A549 (cell line): ENCODE data around the gene PKP1. TPM values are rescaled to one million over a fixed set of nuclear protein-coding genes. Genes with fewer than 3 reads are reported as not detected.

ENCODE experiments used
- ATAC-seq, 2 experiments: fragments of 200-7000 bp in 1 of 2; fragments of >200 bp in 1 of 2; cut with Nextera tagmentation in 1 of 2; cut with Tn5 transposase in 1 of 2; 3 replicates each; pipeline versions ENCODE4 v1.8.0 to v1.9.1; 2018 to 2020; ENCODE audit warnings: mild to moderate bottlenecking in 1 of 2, moderate library complexity in 1 of 2
- CTCF ChIA-PET: fragments of 300-600 bp; sonication (Branson Sonifier 250); formaldehyde crosslinking; extraction: SDS; loops from one replicate; lab custom pipeline; 2021; ENCODE audit warnings: antibody characterized with exemption, inconsistent platforms; lab: Yijun Ruan, JAX
- POLR2A ChIA-PET: fragments of 350-600 bp; formaldehyde crosslinking; extraction: SDS; loops from one replicate; lab custom pipeline; 2021; ENCODE audit warnings: antibody characterized with exemption, inconsistent platforms; lab: Yijun Ruan, JAX
- DNase-seq, 2 experiments: peaks; one replicate each; pipeline versions ENCODE4 v3.0.0 to v3.0.0-alpha.2; 2011 to 2016; ENCODE audit warnings: low read depth in 1 of 2, low spot score in 1 of 2
- FAIRE-seq: peaks from 2 replicates; lab custom pipeline; 2011; peaks lifted over from hg19 to GRCh38; lab: Jason Lieb, UNC
- H3K27ac ChIP-seq, 2 experiments: fragments of >200 bp; sonication (Bioruptor Twin); formaldehyde crosslinking; 3 replicates each; pipeline ENCODE4 v1.5.1; 2016 to 2017
- H3K4me1 ChIP-seq: fragments of >200 bp; sonication (Bioruptor Twin); formaldehyde crosslinking; 3 replicates; pipeline ENCODE4 v1.6.1; 2016
- H3K4me2 ChIP-seq: fragments of >200 bp; sonication (Bioruptor Twin); formaldehyde crosslinking; 3 replicates; pipeline ENCODE4 v1.6.1; 2016
- H3K4me3 ChIP-seq: fragments of >200 bp; sonication (Bioruptor Twin); formaldehyde crosslinking; 3 replicates; pipeline ENCODE4 v1.5.1; 2016
- H3K9me3 ChIP-seq: fragments of >200 bp; sonication (Bioruptor Twin); formaldehyde crosslinking; 3 replicates; pipeline ENCODE4 v1.6.1; 2016
- CBX2 ChIP-seq: fragments of 200-600 bp; sonication (generic); IDR thresholded peaks from 2 replicates; pipeline ENCODE4 v1.6.1; 2016; ENCODE audit warnings: low read depth, mild to moderate bottlenecking, borderline replicate concordance
- CEBPB ChIP-seq, 2 experiments: fragments of >200 bp in 1 of 2; sonication (Bioruptor Twin) in 1 of 2; formaldehyde crosslinking in 1 of 2; IDR thresholded peaks; 2 replicates each; pipeline ENCODE4 v1.6.1; 2012 to 2016
- CHD2 ChIP-seq: fragments of 150-350 bp; IDR thresholded peaks from 2 replicates; pipeline ENCODE4 v1.6.1; 2014; ENCODE audit warnings: low read length; ENCODE audit not compliant: partially characterized antibody
- CHD4 ChIP-seq: fragments of 200-600 bp; sonication (generic); IDR thresholded peaks from 2 replicates; pipeline ENCODE4 v1.6.1; 2016; ENCODE audit warnings: antibody characterized with exemption, mild to moderate bottlenecking, borderline replicate concordance
- E2F6 ChIP-seq: IDR thresholded peaks from 2 replicates; pipeline ENCODE4 v1.6.1; 2012; ENCODE audit warnings: low read depth, borderline replicate concordance
- EHF ChIP-seq: fragments of 250-450 bp; sonication (Bioruptor Pico); IDR thresholded peaks from 2 replicates; pipeline ENCODE4 v1.5.0; 2020; ENCODE audit warnings: mild to moderate bottlenecking
- EHMT2 ChIP-seq: fragments of 200-600 bp; sonication (generic); IDR thresholded peaks from 2 replicates; pipeline ENCODE4 v1.6.1; 2016; ENCODE audit warnings: antibody characterized with exemption, low read depth, mild to moderate bottlenecking, moderate library complexity
- EP300 ChIP-seq, 2 experiments: fragments of >200 bp; sonication (Bioruptor Twin); formaldehyde crosslinking; IDR thresholded peaks; 2 replicates in 1 of 2; 3 replicates in 1 of 2; pipeline ENCODE4 v1.6.1; 2016 to 2017
- ESRRA ChIP-seq: fragments of 150-350 bp; IDR thresholded peaks from 2 replicates; pipeline ENCODE4 v1.6.1; 2014; ENCODE audit warnings: mild to moderate bottlenecking, low read length, borderline replicate concordance
- FOSB ChIP-seq: fragments of 250-450 bp; sonication (Bioruptor Pico); IDR thresholded peaks from 2 replicates; pipeline ENCODE4 v1.5.0; 2020; ENCODE audit warnings: mild to moderate bottlenecking, moderate library complexity
- HMGXB4 ChIP-seq: fragments of 250-450 bp; sonication (Bioruptor Pico); IDR thresholded peaks from 2 replicates; pipeline ENCODE4 v1.5.0; 2021; ENCODE audit warnings: mild to moderate bottlenecking, moderate library complexity, borderline replicate concordance
- HOXA7 ChIP-seq: fragments of 250-450 bp; sonication (Bioruptor Pico); IDR thresholded peaks from 2 replicates; pipeline ENCODE4 v1.5.0; 2020; ENCODE audit warnings: mild to moderate bottlenecking, moderate library complexity
- JUNB ChIP-seq: fragments of >200 bp; sonication (Bioruptor Twin); formaldehyde crosslinking; IDR thresholded peaks from 2 replicates; pipeline ENCODE4 v1.6.1; 2016
- KDM1A ChIP-seq: fragments of 200-600 bp; sonication (generic); IDR thresholded peaks from 2 replicates; pipeline ENCODE4 v1.6.1; 2016; ENCODE audit warnings: low read depth, mild to moderate bottlenecking
- KDM5A ChIP-seq: fragments of 200-600 bp; sonication (generic); IDR thresholded peaks from 2 replicates; pipeline ENCODE4 v1.6.1; 2016; ENCODE audit warnings: antibody characterized with exemption, mild to moderate bottlenecking
- MAFK ChIP-seq: fragments of 450-650 bp; IDR thresholded peaks from 2 replicates; pipeline ENCODE4 v1.6.1; 2014; ENCODE audit not compliant: partially characterized antibody
- MAZ ChIP-seq: fragments of 150-350 bp; IDR thresholded peaks from 2 replicates; pipeline ENCODE4 v1.6.1; 2014; ENCODE audit warnings: antibody characterized with exemption, low read depth, low read length, borderline replicate concordance
- NPAS2 ChIP-seq: fragments of 250-450 bp; sonication (Bioruptor Pico); IDR thresholded peaks from 2 replicates; pipeline ENCODE4 v1.8.0; 2022; ENCODE audit warnings: mild to moderate bottlenecking, moderate library complexity, borderline replicate concordance
- NR3C1 ChIP-seq: fragments of >200 bp; sonication (Bioruptor Twin); formaldehyde crosslinking; IDR thresholded peaks from 3 replicates; pipeline ENCODE4 v1.6.1; 2017
- POLR2A ChIP-seq: IDR thresholded peaks from 2 replicates; pipeline ENCODE4 v1.6.1; 2012; ENCODE audit warnings: mild to moderate bottlenecking, low read length
- RAD21 ChIP-seq, 2 experiments: fragments of >200 bp in 1 of 2; sonication (Bioruptor Twin) in 1 of 2; formaldehyde crosslinking in 1 of 2; IDR thresholded peaks in 1 of 2; conservative IDR thresholded peaks in 1 of 2; 2 replicates in 1 of 2; 3 replicates in 1 of 2; pipeline ENCODE4 v1.6.1; 2012 to 2018; ENCODE audit warnings: inconsistent platforms in 1 of 2
- REST ChIP-seq: fragments of 200-600 bp; sonication (generic); IDR thresholded peaks from 2 replicates; pipeline ENCODE4 v1.6.1; 2016; ENCODE audit warnings: antibody characterized with exemption, mild to moderate bottlenecking, moderate library complexity
- RNF2 ChIP-seq: fragments of 200-600 bp; sonication (generic); IDR thresholded peaks from 2 replicates; pipeline ENCODE4 v1.6.1; 2016; ENCODE audit warnings: low read depth, mild to moderate bottlenecking, antibody characterized with exemption, moderate library complexity, borderline replicate concordance
- SMC3 ChIP-seq: fragments of >200 bp; sonication (Bioruptor Twin); formaldehyde crosslinking; IDR thresholded peaks from 3 replicates; pipeline ENCODE4 v1.6.1; 2018; ENCODE audit warnings: inconsistent platforms
- ZNF302 ChIP-seq: fragments of 250-450 bp; sonication (Bioruptor Pico); IDR thresholded peaks from 2 replicates; pipeline ENCODE4 v1.9.0; 2021; ENCODE audit warnings: inconsistent platforms, mild to moderate bottlenecking, moderate library complexity
- WGBS: methylation state at CpG from one replicate; pipeline ENCODE4 v1.1.6; 2017; ENCODE audit errors: missing lambda C conversion rate; 5-methylcytosine and 5-hydroxymethylcytosine counted together
- polyA plus RNA-seq, 4 experiments: library from polyadenylated mRNA; depleted of rRNA in 3 of 4; stranded (reverse); fragments of >200 nt; fragmentation: RNase III in 1 of 4; extraction: RNeasy Plus Mini Kit Qiagen cat#74134 plus additional on column Dnase treatment in 1 of 4; gene quantifications; 2 replicates in 3 of 4; 3 replicates in 1 of 4; pipeline ENCODE4 v1.2.3, GENCODE V29; 2011 to 2017
- TF ChIP-seq, protein P1 (sequence below): fragments of 150-350 bp; IDR thresholded peaks from 2 replicates; pipeline ENCODE4 v1.6.1; 2014; ENCODE audit warnings: low read depth, mild to moderate bottlenecking, low read length
- TF ChIP-seq, protein P2 (sequence below): fragments of 450-650 bp; IDR thresholded peaks from 2 replicates; pipeline ENCODE4 v1.6.1; 2014; ENCODE audit warnings: antibody characterized with exemption

The PKP1 gene
- polyA plus RNA-seq, 2 of the 4 experiments (the other 2 are of a cell fraction), result not detected

GRCh38 chr1:201309416-201309815, 26.1 kb downstream of the PKP1 start (continued):
- TF ChIP-seq EHMT2 (no peak), CBX2 (no peak), KDM1A (no peak), EP300 (IDR thresholded peaks at IDR 0.05) (no peak), JUNB (no peak), ZNF302 (no peak), SMC3 (no peak), CHD4 (no peak), E2F6 (0 out of 2 replicates have a peak, but pooled peaks have one; percentile 43)

DNA sequence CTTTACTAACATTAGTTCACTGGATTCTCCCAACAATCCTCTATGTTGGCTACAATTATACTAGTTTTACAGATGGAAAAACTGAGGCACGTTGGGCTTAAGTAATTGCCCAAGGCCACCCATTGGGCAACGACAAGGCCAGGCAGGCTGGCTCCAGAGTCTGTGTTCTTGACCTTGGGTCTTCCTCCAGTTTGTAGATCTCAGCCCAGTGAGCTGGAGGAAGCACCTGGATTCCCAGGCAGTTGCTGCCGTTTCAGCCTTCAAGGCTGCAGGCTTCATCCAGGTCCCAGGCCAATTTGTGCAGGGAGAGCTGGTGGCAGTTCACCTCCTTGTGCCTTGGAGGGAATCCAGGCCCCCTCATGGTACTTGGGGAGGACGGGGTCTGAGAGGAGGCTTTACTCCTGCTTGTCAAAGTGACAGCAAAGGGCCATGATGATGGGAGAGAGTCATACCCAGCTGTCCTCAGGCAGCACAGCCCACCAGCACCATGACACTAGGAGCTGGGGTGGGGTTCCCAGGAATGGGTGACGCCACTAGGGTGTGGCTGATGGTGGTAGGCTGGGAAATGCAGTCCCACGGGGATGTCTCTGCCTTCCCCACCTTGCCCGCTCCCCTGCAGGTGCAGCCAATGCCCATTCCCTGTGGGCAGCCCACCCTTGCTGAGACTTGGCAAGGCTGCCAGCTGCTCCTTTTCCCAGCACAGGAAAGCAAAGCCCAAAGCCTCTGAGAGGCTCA, 27.1 kb downstream of the PKP1 start:
- POLR2A ChIA-PET, result interaction anchor here (0.8 kb wide), 1 partner anchor 35 kb away, joined by 3 read pairs; no protein-coding TSS in a partner anchor

DNA sequence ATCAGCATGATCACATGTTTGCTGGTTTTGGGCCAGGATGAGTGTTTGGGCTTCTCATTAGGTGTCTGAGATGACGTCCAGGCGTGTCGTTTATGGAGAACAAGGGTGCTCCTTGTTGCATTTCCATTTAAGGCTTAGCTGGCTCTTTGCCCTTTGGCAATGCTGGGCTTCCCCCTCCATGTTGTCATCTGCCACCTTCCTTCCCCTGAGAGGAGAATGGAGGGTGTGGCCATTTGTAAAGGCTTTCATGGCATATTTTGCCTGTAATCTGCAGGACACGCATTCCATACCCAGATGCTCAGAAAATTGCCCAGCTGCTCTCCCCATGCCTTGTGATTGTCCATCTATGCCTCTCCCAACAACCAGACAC, 27.7 kb downstream of the PKP1 start:
- H3K4me2 ChIP-seq, result peak overlapping the region; percentile 5; the same call in 2 of the 3 replicates
- ATAC-seq (peak in 1 of 2 experiments; percentile 17; a peak in 2 of 6 replicates), FAIRE-seq (no peak), DNase-seq (peak; percentile 29 to 64)
- ChIA-PET CTCF (interaction anchor here (0.9 to 6.8 kb wide), 9 partner anchors 8 to 59 kb away, joined by 3 to 50 read pairs (median 4); no protein-coding TSS in a partner anchor), POLR2A (interaction anchor here (0.8 kb wide), 1 partner anchor 36 kb away, joined by 3 read pairs; no protein-coding TSS in a partner anchor)
- 78% methylated on average over 4 of the region's 4 CpGs for whole genome bisulfite sequencing
- peak overlapping the region in 1 of 2 experiments; percentile 55; a peak in 3 of 6 replicates for H3K27ac ChIP-seq
- no peaks in the 10 kb centered on the region for H3K9me3 ChIP-seq
- peaks cover 48% of the 10 kb centered on the region for H3K4me1 ChIP-seq
- H3K4me3 ChIP-seq, result no peak overlapping the region
- TF ChIP-seq MAZ (no peak), KDM5A (no peak), ESRRA (no peak), FOSB (no peak), JUNB (no peak), NR3C1 (no peak), RAD21 (conservative IDR thresholded peaks at IDR 0.05 in 1 of 2, IDR thresholded peaks at IDR 0.05 in 1 of 2) (no peak), REST (no peak), HMGXB4 (CRISPR knock-in tag) (no peak), CHD4 (no peak), NPAS2 (no peak), RNF2 (no peak), HOXA7 (no peak), CHD2 (no peak), POLR2A (no peak), CEBPB (IDR thresholded peaks at IDR 0.05) (no peak)
- TF ChIP-seq, protein P1, sequence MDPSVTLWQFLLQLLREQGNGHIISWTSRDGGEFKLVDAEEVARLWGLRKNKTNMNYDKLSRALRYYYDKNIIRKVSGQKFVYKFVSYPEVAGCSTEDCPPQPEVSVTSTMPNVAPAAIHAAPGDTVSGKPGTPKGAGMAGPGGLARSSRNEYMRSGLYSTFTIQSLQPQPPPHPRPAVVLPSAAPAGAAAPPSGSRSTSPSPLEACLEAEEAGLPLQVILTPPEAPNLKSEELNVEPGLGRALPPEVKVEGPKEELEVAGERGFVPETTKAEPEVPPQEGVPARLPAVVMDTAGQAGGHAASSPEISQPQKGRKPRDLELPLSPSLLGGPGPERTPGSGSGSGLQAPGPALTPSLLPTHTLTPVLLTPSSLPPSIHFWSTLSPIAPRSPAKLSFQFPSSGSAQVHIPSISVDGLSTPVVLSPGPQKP, result no peak

More for the DNA sequence above, 27.1 kb downstream of the PKP1 start:
- 37% methylated on average over 6 of the region's 7 CpGs for WGBS
- no peak for TF ChIP-seq EHF (CRISPR knock-in tag)
- TF ChIP-seq, protein P2, sequence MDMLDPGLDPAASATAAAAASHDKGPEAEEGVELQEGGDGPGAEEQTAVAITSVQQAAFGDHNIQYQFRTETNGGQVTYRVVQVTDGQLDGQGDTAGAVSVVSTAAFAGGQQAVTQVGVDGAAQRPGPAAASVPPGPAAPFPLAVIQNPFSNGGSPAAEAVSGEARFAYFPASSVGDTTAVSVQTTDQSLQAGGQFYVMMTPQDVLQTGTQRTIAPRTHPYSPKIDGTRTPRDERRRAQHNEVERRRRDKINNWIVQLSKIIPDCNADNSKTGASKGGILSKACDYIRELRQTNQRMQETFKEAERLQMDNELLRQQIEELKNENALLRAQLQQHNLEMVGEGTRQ, result no peak
- TF ChIP-seq MAFK, result no peak
- ATAC-seq (no peak), DNase-seq (peak in 1 of 2 experiments; percentile 34), FAIRE-seq (no peak)
- Histone ChIP-seq H3K9me3 (no peaks in the 10 kb centered on the region), H3K27ac (peak overlapping the region; percentile 18 to 38; a peak in 3 of 6 replicates), H3K4me1 (peaks cover 48% of the 10 kb centered on the region), H3K4me3 (no peak overlapping the region), H3K4me2 (peak overlapping the region; percentile 5; the same call in 2 of the 3 replicates)
- CTCF ChIA-PET, result interaction anchor here (0.9 to 6.8 kb wide), 8 partner anchors 12 to 56 kb away, joined by 3 to 50 read pairs (median 4); no protein-coding TSS in a partner anchor
